PC-3 (cell line): ENCODE results near the gene P2RX3.

Source experiments
- EZH2phosphoT487 ChIP-seq: fragments of 300-600 bp; sonication (generic); IDR thresholded peaks from 2 replicates; pipeline ENCODE4 v1.6.1; 2018; ENCODE audit warnings: mild to moderate bottlenecking, antibody characterized with exemption, low read length, borderline replicate concordance
- TF ChIP-seq, protein P1 (sequence below): fragments of 300-600 bp; sonication (generic); conservative IDR thresholded peaks from 2 replicates; pipeline ENCODE4 v1.5.1; 2017; ENCODE audit warnings: antibody characterized with exemption, low read depth, mild to moderate bottlenecking, low read length

DNA sequence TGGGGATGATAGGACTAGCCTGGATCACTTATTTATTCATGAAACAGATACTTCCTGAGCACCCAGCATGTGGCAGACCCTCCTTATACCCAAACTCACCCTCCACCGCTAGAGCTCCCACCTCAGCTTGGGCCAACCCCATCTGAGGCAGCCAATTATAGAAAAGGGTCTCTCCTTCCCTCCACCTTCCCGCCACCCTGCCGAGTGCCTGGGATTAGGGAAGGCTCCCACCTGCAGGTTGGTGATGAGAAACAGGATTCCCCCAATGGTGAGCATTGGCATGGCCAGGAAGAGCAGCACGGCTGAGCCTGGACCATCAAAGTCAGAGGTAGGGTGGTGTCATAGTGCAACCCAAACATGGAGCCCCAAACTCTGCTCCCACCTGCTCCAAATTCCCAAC lies 82.9 kb downstream of the P2RX3 start:
- TF ChIP-seq, protein P1, sequence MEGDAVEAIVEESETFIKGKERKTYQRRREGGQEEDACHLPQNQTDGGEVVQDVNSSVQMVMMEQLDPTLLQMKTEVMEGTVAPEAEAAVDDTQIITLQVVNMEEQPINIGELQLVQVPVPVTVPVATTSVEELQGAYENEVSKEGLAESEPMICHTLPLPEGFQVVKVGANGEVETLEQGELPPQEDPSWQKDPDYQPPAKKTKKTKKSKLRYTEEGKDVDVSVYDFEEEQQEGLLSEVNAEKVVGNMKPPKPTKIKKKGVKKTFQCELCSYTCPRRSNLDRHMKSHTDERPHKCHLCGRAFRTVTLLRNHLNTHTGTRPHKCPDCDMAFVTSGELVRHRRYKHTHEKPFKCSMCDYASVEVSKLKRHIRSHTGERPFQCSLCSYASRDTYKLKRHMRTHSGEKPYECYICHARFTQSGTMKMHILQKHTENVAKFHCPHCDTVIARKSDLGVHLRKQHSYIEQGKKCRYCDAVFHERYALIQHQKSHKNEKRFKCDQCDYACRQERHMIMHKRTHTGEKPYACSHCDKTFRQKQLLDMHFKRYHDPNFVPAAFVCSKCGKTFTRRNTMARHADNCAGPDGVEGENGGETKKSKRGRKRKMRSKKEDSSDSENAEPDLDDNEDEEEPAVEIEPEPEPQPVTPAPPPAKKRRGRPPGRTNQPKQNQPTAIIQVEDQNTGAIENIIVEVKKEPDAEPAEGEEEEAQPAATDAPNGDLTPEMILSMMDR, result no peak
- no peak for TF ChIP-seq EZH2phosphoT487
